ACHN (cell line): ENCODE results near the gene DAAM2.

ENCODE experiments used
- DNase-seq: peaks from one replicate; pipeline ENCODE4 v3.0.0-alpha.2; 2015
- in situ Hi-C: cut with HindIII; loops from 2 replicates; pipeline ENCODE4 v1.10.0; 2017; ENCODE audit warnings: low sequenced_read_pairs, low pct_ligation_motif_present, low pct_unique_long_range_greater_than_20kb

Gene DAAM2

DNA sequence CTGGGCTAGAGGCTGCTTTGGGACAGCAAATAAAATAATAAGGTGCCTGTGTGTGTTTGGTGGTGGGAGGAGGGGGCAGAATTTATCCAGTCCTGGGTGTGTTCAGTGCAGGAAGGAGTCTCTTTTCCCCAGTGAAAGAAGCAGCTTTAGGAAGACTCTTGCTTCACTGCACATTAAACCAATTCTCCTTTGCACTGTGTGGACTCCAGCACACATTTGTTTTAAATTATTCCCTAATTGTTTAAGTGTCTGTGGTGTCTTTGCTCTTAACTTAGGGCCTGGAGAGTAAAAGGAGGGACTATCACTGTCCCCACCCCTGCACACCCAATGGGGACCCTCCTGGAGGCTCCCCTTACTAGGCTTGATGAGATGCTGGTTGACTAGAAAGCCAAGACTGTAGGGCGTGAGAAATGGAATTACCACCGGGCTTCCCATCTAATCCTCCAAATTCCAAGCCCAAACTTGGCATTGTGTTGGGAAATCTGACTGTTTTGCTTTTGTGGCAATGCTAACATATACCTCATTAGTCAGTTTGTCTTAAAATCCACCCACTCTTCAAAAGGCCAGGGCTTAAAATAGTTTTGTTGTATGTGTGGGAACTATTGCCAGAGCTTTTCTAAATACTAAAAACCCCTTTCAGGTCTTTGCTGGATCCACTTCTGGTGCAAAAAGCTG lies 13.5 kb upstream of the DAAM2 start:
- in situ Hi-C loops: no loop called here
- DNase-seq: no peak

- in situ Hi-C loops: no loop called here
- DNase-seq: no peak
These were observed 6.9 kb upstream of the DAAM2 start for GRCh38 chr6:39785281-39785680.

DNA sequence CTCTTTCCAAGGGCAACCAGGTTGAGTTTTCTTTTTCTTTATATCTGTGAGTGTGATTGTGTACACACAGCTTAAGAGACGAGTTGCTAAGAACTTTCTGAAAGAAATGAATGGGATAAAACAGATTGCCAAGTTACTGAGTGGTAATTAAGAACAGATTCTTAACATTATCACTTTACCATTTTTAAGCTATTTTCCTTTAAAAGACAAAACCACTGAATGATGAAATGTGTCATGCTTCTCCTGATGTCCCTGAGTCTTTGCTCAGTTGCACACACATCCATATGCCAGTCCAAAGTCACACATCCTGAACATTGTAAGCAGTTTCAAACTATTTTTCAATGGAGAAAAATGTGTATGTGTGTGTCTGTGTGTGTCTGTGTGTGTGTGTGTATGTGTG lies 5.5 kb upstream of the DAAM2 start:
- in situ Hi-C loops: no loop called here
- DNase-seq: no peak

- in situ Hi-C loops: no loop called here
- DNase-seq: no peak
These were observed 4.9 kb upstream of the DAAM2 start for GRCh38 chr6:39787322-39787721.

- in situ Hi-C loops: no loop called here
- no peak for DNase-seq
These were observed 1.4 kb upstream of the DAAM2 start for GRCh38 chr6:39790772-39791171.

DNA sequence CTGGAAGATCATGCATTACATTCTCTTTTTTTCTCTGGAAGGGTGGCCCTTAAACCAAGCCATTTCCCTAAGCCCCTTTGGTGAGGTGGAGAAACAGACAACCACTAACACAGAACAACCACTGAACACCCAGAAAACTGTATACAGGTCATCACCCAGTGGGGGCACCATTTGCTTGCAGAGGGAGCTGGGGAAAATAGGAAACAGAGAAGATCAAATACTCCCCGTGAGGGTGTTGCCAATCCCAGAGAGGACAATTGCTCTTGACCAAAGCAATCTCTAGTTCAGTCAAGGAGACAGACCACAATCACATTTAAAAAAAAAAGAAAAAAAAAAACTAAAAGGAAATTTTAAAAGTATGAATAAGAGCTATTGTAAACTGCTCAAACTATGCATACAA lies 865 bp upstream of the DAAM2 start:
- in situ Hi-C loops: no loop called here
- peak; percentile 2 for DNase-seq

- DNase-seq: no peak
- in situ Hi-C loops: no loop called here
These were observed 619 bp downstream of the DAAM2 start for GRCh38 chr6:39792540-39793450.

DNA sequence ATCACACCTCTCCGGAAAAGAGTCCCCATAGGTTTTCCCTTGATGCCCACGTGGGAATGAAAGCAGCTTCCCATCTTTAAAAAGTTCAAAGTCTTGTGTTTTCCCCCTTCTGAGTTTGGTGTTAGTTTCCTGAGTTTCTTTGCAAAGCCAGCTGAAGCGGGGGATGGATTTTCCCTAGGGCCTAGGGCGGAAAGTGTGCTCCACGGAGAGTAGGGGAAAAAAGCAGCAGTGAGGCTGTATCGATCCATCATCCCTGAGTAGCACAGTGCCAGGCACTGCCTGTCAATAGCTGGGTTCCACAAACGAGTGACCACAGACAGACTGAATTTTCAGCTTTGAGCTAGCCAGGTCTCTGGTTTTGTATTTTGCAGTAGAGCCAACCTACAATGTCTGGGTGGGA lies 1.3 kb downstream of the DAAM2 start:
- in situ Hi-C loops: no loop called here
- no peak for DNase-seq

DNA sequence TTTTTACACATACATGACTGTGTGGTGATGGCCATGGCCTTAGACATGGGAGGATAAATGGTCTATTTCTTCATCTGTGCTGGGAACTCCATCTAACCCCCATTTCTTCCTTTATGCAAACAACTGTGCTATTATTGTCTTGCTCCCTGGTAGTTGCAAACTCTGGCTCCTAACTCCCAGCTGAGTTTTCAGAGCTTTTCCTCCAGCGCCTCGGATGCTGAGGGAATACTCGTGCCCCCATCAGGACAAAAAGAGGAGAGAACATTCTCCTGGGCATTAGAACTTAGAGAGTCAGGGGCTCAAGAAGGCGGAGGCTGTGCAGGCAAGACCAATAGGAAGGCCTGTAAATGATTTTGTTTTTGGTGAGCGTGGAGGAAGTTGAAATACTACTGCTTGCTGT lies 2.1 kb downstream of the DAAM2 start:
- in situ Hi-C loops: no loop called here
- DNase-seq: no peak

GRCh38 chr6:39797751-39798150 lies 5.6 kb downstream of the DAAM2 start:
- in situ Hi-C loops: no loop called here
- no peak for DNase-seq

GRCh38 chr6:39800034-39801032 lies 8.2 kb downstream of the DAAM2 start:
- in situ Hi-C loops: no loop called here

GRCh38 chr6:39801456-39802251 lies 9.5 kb downstream of the DAAM2 start:
- DNase-seq: no peak

More at GRCh38 chr6:39800034-39801032, 8.2 kb downstream of the DAAM2 start:
- no peak for DNase-seq

GRCh38 chr6:39803872-39804271 lies 11.7 kb downstream of the DAAM2 start:
- in situ Hi-C loops: no loop called here
- DNase-seq: no peak

More at GRCh38 chr6:39801456-39802251, 9.5 kb downstream of the DAAM2 start:
- in situ Hi-C loops: no loop called here

GRCh38 chr6:39804466-39805065 lies 12.4 kb downstream of the DAAM2 start:
- in situ Hi-C loops: no loop called here
- no peak for DNase-seq

- in situ Hi-C loops: no loop called here
- no peak for DNase-seq
These were observed 14.1 kb downstream of the DAAM2 start for GRCh38 chr6:39806278-39806677.

GRCh38 chr6:39808346-39808745 lies 16.2 kb downstream of the DAAM2 start:
- no peak for DNase-seq
- in situ Hi-C loops: no loop called here

DNA sequence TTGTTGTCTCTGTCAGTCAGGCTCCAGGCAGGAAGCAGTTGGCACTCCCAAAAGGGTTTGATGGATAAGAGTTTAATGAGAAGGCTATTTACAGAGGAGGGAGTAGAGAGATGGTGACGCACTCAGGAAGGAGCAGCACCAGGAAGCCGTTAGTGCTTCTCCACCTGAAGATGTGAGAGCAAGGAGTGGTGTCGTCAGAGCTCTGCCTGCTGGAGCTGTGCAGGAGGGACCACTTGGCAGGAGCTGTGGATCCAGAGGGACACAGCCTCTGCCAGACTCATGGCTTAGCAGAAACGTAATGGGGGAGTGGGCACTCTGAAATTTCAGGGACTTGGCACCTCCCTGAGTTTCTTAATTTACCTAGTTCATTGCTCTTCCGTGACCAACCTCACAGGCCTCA lies 16.8 kb downstream of the DAAM2 start:
- no peak for DNase-seq
- in situ Hi-C loops: no loop called here
